HG03039 (cell line): Measurements from ENCODE around the gene PPP1R36.
A peak's percentile ranks its signal among the peaks of the same experiment; 100 is the strongest.
"Not testable (repeated sequence)": the region's sequence is repeated elsewhere in the genome, so short reads cannot be mapped to it uniquely, and the experiment has no call there.

ENCODE experiments used
- ATAC-seq: cut with Tn5 transposase; IDR thresholded peaks from one replicate; pipeline ENCODE4 v1.9.1; 2021; ENCODE audit warnings: mild to moderate bottlenecking, moderate library complexity; ENCODE audit not compliant: unreplicated experiment

PPP1R36 gene

GRCh38 chr14:64549791-64550620 lies at the start of gene PPP1R36:
Gene PPP1R36, plus strand, starts transcription at chr14:64549961. Its CDS starts 37 bp downstream, at chr14:64549998.
- no peak for ATAC-seq

- ATAC-seq = no peak
Measured at GRCh38 chr14:64500088-64500487, 49.7 kb upstream of the PPP1R36 start.

GRCh38 chr14:64501411-64502171 lies 48.2 kb upstream of the PPP1R36 start:
- no peak for ATAC-seq

- no peak for ATAC-seq
Measured at GRCh38 chr14:64502456-64502855, 47.3 kb upstream of the PPP1R36 start.

- peak; percentile 2 for ATAC-seq
Measured at GRCh38 chr14:64502887-64503433, 46.8 kb upstream of the PPP1R36 start.

GRCh38 chr14:64503434-64504309 lies 46.1 kb upstream of the PPP1R36 start, which contains the start of gene ZBTB25:
Gene ZBTB25, minus strand, starts transcription at chr14:64503838. Its CDS starts 13,305 bp downstream, at chr14:64490533.
- peak; percentile 54 for ATAC-seq

GRCh38 chr14:64504310-64504896 lies 45.4 kb upstream of the PPP1R36 start, which contains the start of gene ZBTB1:
Gene ZBTB1, plus strand, starts transcription at chr14:64504770. Its CDS starts 16,735 bp downstream, at chr14:64521505.
- peak; percentile 16 for ATAC-seq

DNA sequence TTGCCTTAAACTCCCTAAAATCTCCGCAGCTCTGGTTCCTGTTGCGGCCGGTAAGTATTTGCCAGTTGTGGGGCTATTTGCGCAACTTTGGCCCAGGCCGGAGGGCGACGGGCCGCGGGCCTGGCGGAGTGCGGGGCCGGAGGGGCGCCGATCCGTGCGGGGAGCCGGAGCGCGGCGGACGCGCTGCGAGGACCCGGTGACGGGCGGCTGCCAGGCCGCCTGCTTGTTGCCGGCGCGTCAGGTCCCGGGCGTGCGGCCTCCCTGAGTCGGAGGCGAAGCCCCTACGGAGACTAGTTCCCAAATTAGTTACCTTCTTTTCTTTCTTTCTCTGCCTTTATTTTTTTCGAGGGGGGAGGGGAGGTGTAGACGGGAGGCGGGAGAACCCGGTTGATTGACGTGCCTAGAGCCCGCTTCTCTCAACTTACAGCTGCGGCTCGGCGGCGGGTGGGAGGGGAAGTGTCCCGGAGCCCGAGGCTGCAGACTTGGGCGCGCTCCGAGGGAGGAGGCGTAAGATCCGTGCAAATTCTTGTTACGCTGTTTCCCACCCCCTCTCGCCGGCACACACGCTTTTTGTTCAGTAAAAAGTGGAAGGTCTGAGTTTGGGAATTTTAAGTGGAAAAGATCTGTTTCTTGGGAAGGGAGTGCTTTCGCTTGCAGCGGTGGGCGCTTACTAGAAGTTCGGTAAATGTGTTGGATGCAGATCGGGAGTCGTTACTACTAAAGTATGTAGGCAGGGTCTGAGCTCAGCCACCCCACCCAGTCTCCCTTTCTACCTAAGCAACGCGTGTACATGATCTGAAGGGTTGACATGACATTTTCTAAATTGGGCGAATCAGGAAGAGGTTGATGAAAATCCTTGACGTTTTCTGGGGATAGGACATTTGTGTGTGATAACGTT lies 44.6 kb upstream of the PPP1R36 start:
- peak; percentile 32 for ATAC-seq

DNA sequence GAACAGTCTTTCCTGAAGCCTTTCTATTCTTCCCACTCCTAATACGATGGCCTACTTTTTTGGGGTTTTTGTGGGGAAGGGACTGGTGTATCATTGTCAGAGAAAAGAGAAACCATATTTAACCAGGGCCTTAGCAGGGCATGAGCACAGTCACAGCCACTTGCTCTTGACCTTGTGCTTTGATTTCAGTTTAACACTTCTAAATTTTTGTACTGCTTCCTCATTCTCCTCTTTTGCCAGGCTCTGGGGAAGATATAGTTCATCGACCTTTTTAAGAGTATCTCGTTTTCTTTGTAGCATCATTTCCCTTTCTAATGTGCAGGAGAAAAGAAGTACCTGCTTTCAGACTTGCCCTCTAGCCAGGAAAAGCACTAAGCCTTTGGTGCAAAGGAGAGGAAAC lies 43.0 kb upstream of the PPP1R36 start:
- no peak for ATAC-seq

GRCh38 chr14:64507376-64508156 lies 42.2 kb upstream of the PPP1R36 start:
- no peak for ATAC-seq

DNA sequence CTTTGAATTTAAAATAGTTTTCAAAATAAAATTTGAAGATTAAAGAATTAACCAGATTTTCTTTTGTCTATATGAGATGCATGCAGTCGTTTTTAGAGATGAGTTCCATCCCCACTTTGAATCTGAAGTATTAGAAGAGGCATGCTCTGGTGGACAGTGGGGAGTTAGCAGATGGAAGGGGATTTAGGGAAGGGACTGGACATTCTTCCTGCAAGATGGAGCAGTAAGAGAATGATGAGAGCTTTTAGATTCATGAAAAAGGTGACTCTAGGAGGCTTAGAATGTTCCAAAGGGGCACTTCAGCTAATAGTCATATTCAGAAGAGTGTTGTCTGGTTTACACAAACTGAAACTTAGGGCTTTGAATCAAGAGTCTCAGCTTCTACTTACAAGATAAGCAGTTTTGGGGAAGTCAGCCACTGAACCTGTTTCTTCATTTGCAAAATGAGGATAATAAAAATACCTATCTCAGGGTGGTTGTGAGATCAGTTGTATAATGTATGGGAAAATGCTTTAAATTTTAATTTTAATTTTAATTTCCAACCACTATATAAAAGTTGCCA lies 41.5 kb upstream of the PPP1R36 start:
- ATAC-seq = no peak

DNA sequence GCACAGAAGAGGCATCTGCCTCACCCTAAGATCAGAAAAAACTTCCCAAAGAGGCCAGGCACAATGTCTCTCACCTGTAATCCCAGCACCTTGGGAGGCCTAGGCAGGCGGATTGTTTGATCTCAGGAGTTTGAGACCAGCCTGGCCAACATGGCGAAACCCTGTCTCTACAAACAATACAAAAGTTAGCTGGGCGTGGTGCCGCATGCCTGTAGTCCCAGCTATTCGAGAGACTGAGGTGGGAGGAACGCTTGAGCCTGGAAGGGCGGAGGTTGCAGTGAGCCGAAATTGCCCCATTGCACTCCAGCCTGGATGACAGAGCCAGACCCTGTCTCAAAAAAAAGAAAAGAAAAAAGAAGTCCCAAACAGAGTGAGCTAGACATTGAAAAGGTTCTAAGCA lies 40.7 kb upstream of the PPP1R36 start:
- ATAC-seq = no peak

- ATAC-seq = no peak
Measured at GRCh38 chr14:64510825-64511671, 38.7 kb upstream of the PPP1R36 start.

DNA sequence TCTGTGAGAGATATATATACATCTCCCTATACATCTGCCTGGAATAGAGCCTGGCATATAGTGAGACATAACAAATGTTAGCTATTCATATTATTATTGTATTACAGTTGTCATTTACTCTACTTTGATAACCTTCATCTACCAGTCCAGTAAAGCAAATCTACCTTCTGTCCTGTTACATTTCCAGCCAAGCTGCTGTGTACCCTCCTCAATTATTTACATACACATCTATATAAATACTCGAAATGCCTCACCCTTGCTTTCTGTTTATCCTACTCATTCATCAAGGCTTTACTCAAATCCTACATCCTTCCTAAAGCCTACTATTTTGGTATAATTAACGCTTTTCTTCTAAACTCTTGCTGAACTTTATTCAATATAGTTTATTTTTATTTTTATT lies 36.5 kb upstream of the PPP1R36 start:
- no peak for ATAC-seq

GRCh38 chr14:64515053-64515452 lies 34.7 kb upstream of the PPP1R36 start:
- no peak for ATAC-seq

- ATAC-seq = no peak
Measured at GRCh38 chr14:64516969-64517368, 32.8 kb upstream of the PPP1R36 start.

DNA sequence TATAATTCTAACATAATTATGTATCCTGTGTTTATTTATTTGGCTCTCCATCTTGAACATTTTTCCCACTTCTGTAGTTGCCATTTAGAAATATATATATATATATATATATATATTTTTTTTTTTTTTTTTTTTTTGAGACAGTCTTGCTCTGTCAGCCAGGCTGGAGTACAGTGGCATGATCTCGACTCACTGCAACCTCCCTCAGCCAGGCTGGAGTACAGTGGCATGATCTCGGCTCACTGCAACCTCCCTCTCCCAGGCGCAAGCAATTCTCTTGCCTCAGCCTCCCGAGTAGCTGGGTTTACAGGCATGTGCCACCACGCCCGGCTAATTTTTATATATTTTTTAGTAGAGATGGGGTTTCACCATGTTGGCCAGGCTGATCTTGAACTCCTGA lies 32.1 kb upstream of the PPP1R36 start:
- not testable (repeated sequence) for ATAC-seq
